Renal cortical epithelial cell (primary cell): Measurements from ENCODE around the gene LCN6. TPM values are rescaled to one million over a fixed set of nuclear protein-coding genes. Genes with fewer than 3 reads are reported as not detected.

Experiments
- total RNA-seq: library from RNA; depleted of rRNA; stranded (reverse); fragments of >200 nt; gene quantifications from 2 replicates; pipeline ENCODE4 v1.2.3, GENCODE V29; 2014

Gene LCN6
- total RNA-seq, 1 donor from 2014 or later, result not detected

Other genes with a start within 250 kb of the LCN6 start
- gene NOTCH1, start 202.5 kb downstream of the LCN6 start, total RNA-seq, result 9.2 and 47.5 TPM in 2 replicates
- 3.8 and 19.4 TPM in 2 replicates for gene EGFL7, start 85.6 kb downstream of the LCN6 start, total RNA-seq
- 53.8 and 70.5 TPM in 2 replicates for gene AGPAT2, start 61.1 kb downstream of the LCN6 start, total RNA-seq
- 0.52 and 4.0 TPM in 2 replicates for gene DIPK1B, start 36.0 kb downstream of the LCN6 start, total RNA-seq
- gene LCN10, start 5.6 kb downstream of the LCN6 start, total RNA-seq, result not detected in 2 replicates
- gene LCN8, start 9.7 kb upstream of the LCN6 start, total RNA-seq, result not detected in 2 replicates
- gene LCN15, start 16.0 kb upstream of the LCN6 start, total RNA-seq, result not detected in 2 replicates
- gene TMEM141, start 42.8 kb upstream of the LCN6 start, total RNA-seq, result 29.9 and 115 TPM in 2 replicates
- 0.94 TPM in 1 of 2 replicates, not detected in the other for gene CCDC183, start 47.8 kb upstream of the LCN6 start, total RNA-seq
- gene RABL6, start 59.4 kb upstream of the LCN6 start, total RNA-seq, result 51.1 and 61.0 TPM in 2 replicates
- 0.35 and 1.8 TPM in 2 replicates for gene AJM1, start 94.0 kb upstream of the LCN6 start, total RNA-seq
- gene PHPT1, start 100.9 kb upstream of the LCN6 start, total RNA-seq, result 81.7 and 82.1 TPM in 2 replicates
- 0.87 and 6.8 TPM in 2 replicates for gene MAMDC4, start 103.8 kb upstream of the LCN6 start, total RNA-seq
- gene EDF1, start 117.8 kb upstream of the LCN6 start, total RNA-seq, result 372 and 398 TPM in 2 replicates
- gene TRAF2, start 138.0 kb upstream of the LCN6 start, total RNA-seq, result 16.3 and 21.9 TPM in 2 replicates
- 195 and 249 TPM in 2 replicates for gene FBXW5, start 196.2 kb upstream of the LCN6 start, total RNA-seq
- gene C8G, start 196.7 kb upstream of the LCN6 start, total RNA-seq, result 0.10 and 1.7 TPM in 2 replicates
- gene LCN12, start 203.7 kb upstream of the LCN6 start, total RNA-seq, result 0.40 TPM in 1 of 2 replicates, not detected in the other
- gene PTGDS, start 229.0 kb upstream of the LCN6 start, total RNA-seq, result 0.45 TPM in 1 of 2 replicates, not detected in the other
- gene LCNL1, start 234.5 kb upstream of the LCN6 start, total RNA-seq, result not detected in 2 replicates
- gene PAXX, start 243.9 kb upstream of the LCN6 start, total RNA-seq, result 13.6 and 26.9 TPM in 2 replicates
- gene CLIC3, start 248.0 kb upstream of the LCN6 start, total RNA-seq, result 0.85 and 1.9 TPM in 2 replicates